ENCODE data around the gene IL21R.

Gene IL21R

DNA sequence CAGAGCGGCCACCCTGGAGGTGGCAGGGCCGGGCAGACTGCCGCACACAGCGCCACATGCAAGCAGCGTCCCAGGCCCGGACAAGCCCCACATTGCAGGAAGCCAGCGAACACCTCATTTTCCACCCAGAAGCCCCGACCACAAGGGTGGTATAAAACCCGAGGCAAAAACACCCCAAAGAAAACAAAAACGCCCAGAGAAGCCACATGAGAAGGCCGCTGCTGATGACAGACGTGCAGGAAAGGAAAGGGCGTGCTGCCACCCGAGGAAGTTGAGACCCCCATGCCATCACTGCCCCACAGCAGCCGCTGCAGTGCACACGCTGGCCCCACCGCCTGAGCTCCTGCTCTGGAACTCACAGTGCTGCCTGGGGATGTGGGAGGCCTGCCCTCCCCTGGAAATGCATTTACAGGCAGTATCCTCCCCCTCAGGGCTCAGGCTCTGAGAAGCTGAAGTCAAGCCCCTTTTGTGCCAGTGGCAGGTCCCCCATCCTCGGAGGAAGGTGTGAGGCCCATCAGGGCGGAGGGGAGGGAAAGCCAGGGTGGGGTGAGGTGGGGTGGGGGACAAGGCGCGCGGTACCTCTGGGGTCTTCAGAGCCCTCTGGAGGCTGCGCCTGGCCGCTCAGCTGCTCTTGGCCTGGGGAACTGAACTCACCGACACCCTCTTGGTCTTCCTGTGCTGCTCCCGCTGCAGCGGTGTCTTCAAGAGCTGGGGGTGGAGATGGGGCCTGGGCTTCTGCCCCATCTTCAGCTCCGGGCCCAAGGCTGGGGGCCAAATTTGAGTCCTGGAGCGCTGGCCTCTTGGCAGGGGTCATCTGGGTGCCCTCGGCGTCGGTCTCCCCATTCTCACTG is 62.0 kb downstream of the IL21R start:
- no peak for DNase-seq (ENCODE audit: low spot score)

- no peak for DNase-seq (ENCODE audit: low spot score)
Measured at GRCh38 chr16:27464626-27465482, 62.9 kb downstream of the IL21R start.

DNA sequence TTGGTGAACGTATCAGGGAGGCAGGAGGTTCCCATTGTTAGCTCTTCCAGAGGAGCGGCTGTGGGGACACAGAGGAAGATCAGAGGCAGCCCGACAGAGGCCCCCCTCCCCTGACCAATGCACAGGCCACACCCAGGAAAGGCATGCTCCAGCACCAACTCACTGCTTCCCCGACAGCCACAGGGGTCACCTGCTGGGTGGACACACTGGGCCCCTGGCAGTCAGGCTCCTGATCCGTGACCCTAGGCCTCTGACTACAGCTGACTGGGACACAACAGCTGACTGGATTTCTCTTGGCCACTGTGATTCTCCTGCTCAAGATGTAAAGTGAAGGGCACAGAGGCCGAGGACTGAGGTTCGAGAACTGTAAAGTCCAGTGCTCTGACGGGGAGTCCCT is 63.5 kb downstream of the IL21R start:
- no peak for DNase-seq (ENCODE audit: low spot score)

- DNase-seq (ENCODE audit: low spot score), result no peak
Measured at GRCh38 chr16:27468941-27469531, 67.1 kb downstream of the IL21R start.

DNA sequence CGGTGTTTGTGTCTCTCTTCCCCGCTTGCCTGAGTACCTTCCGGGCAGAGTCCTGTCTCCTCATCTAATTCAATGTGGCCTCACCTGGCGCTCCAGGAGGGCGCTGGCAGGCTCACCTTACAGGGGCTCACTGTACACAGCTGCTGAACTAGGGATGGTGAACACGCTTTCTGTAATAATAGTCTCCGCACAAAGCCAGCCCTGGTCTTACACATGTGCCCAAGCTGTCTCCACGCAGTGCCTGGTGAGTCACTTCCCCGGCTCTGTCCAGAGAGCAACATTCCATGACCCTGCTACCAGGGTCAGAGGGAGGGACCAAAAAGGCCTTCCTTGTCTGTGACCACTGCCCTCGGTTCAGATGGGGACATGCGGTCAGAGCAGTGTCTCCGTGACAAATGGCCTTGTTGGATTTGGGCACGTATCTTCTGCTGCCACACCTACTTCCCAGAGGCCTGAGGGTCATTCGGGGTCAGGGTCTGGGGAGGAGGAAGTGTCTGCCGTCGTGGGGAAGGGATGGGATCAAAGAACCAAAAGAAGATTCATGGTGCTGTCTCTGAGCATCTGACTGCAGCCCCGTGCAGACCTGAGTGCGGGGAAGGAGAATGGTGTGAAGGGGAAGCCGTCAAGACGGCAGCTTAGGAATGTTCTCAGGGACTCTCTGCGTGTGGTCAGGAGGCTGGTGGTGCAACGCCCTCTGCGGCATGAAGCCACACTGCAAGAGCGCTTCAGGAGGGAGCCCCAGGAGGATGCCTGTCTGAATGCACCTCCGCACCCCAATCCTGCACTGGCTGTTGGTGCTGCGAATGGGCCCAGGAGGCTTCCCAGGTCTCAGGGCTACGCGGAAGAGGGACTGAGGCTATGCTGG is 68.8 kb downstream of the IL21R start:
- no peak for DNase-seq (ENCODE audit: low spot score)

- DNase-seq (ENCODE audit: low spot score), result no peak
Measured at GRCh38 chr16:27471661-27472060, 69.7 kb downstream of the IL21R start.

GRCh38 chr16:27472091-27473020 is 70.4 kb downstream of the IL21R start:
- no peak for DNase-seq (ENCODE audit: low spot score)

DNA sequence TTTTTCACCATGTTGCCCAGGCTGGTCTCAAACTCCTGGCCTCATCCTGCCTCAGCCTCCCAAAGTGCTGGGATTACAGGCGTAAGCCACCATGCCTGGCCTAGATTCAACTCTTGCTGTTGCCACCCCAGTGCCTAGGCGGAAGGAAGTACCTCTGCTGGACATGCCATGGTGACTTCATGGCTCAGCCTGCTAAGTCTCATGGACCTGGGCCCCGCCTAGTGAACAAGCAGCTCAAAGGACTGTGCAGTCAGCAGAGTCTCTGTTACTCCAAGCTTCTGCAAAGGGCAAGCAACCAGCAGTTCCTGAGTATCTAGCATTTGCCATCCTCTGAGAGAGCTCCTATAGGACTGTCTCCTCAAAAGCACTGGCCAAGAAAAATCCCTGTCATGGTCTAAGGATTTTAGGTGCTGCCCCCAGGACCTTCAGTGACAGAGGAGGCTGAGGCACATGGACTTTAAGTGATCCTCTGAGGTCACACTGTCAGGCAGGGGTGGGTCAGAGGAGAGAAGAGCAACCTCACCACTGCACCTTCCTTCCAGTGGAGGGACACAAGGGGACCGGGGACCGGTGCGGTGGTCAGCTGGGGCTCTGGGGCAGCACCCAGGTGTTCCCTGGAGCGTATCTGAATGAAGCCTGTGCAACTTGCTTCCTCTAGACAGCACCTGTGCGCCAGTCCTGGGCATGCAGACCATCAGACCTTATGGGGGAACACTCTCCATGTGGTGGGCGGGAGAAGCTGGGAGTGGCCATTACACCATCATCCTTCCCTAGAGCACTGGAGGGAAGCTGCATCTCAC is 71.3 kb downstream of the IL21R start:
- no peak for DNase-seq (ENCODE audit: low spot score)

DNA sequence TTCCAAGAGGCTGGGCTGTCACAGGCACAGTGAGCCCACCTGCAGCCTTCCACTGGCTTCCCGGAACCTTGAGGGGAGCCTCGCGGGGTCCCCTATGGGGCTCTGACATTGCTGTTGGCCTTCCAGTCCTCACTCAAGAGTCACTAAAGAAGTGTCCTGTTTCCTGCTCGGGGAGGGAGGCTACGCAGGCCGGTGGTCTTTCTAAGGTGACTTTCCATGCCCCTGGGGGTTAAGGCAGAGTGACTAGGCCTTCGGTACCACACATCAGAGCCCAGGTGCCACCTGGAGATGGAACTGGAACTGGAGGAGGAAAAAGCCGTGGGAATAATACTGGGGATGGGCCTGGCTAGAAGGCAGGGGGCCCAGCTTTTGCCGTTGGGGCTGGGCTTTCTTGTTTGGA is 72.1 kb downstream of the IL21R start:
- no peak for DNase-seq (ENCODE audit: low spot score)

DNA sequence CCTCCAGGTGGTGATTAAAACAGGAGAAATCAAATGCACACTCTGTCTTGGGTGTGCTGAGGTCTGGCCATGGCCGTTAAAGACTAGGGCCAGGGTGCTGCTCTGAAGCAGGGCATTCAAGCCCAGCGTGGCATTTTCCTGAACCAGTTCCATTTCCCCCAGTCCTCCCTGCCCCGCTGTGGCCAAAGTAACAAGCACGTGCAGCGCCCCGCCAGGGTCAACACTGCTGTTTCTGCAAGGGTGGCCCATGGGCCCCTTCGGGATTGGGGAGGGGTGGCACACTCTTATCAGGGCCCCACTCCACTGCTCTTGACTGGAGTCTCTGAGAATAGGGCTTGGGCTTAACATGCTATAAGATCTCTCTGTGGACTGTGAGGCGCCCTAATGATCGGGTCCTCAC is 72.9 kb downstream of the IL21R start:
- no peak for DNase-seq (ENCODE audit: low spot score)

- DNase-seq (ENCODE audit: low spot score), result no peak
Measured at GRCh38 chr16:27475561-27475960, 73.6 kb downstream of the IL21R start.

- no peak for DNase-seq (ENCODE audit: low spot score)
Measured at GRCh38 chr16:27476240-27476639, 74.3 kb downstream of the IL21R start.

GRCh38 chr16:27480761-27481160 is 78.8 kb downstream of the IL21R start:
- DNase-seq (ENCODE audit: low spot score), result no peak

GRCh38 chr16:27481282-27481934 is 79.4 kb downstream of the IL21R start:
- no peak for DNase-seq (ENCODE audit: low spot score)

- no peak for DNase-seq (ENCODE audit: low spot score)
Measured at GRCh38 chr16:27482397-27483087, 80.6 kb downstream of the IL21R start.

- no peak for DNase-seq (ENCODE audit: low spot score)
Measured at GRCh38 chr16:27483088-27483437, 81.1 kb downstream of the IL21R start.

GRCh38 chr16:27483624-27484023 is 81.7 kb downstream of the IL21R start:
- no peak for DNase-seq (ENCODE audit: low spot score)

- DNase-seq (ENCODE audit: low spot score), result no peak
Measured at GRCh38 chr16:27485126-27485525, 83.2 kb downstream of the IL21R start.

DNA sequence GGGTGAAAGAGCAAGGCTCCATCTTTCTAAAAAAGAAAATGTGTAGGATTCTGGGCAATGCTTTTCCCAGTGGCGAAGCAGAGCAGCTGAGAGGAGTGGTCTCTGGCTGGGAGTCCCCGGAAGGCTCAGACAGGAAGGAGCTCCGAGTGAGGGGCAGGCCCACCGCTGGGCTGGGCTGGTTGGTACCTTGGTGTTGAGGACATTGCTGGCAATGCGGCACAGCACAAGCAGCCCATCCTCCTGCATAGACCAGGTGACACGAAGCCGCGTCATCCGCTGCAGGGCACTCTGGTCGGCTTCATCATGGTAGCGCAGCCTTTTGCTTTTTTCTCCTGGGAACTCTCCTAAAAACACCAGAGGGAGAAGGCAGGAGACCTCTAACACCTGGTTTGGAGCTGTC is 83.8 kb downstream of the IL21R start:
- DNase-seq (ENCODE audit: low spot score), result no peak
